ENCODE results near the gene SCYGR6.
A peak's percentile ranks its signal among the peaks of the same experiment; 100 is the strongest.
"Not testable (repeated sequence)": the region's sequence is repeated elsewhere in the genome, so short reads cannot be mapped to it uniquely, and the experiment has no call there.

Gene SCYGR6

GRCh38 chr2:227724394-227725039 is at the start of gene SCYGR6:
TSS of gene SCYGR6 (minus strand) at chr2:227724757. CDS start at chr2:227724757, 0 bp downstream.
- no peak within 1 kb of the TSS for H3K27ac Mint-ChIP-seq
- ATAC-seq, result no peak

DNA sequence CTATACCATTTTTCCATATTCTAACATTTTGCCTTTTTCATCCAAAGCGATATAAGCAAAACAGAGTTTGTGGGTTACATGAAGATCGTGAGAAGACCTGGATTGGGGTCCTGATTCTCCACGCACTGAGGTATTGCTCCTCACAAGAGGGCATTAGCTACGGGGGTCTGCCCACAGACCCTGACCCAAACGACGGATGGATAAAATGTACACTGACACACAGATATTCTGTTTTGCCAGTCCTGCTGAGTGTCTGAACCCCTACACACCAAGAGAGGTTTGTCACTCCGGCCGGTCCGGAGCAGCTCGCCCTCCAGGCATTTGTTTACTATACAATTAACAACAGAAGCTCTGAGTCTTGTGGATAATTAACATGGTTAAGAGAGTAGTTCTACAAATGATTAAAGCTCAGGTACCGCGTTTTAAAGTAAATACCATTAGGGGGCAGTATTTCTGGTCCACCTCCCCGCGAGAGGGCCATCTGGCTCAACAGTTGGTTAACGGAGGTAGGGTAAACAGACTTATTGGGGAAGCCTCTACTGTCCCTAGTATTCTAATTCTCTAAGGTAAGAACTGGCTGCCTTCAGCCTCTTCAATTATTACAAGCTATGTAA is 49.6 kb upstream of the SCYGR6 start:
- Mint-ChIP-seq H3K4me3 (no peak overlapping the region), H3K27ac (no peak overlapping the region)

More at GRCh38 chr2:227724394-227725039, at the start of gene SCYGR6:
- Mint-ChIP-seq H3K9me3 (no peaks in the 10 kb centered on the region), H3K4me1 (no peaks in the 10 kb centered on the region), H3K36me3 (no peaks in the 10 kb centered on the region), H3K27me3 (peaks cover 54% of the 10 kb centered on the region), H3K4me3 (no peak within 1 kb of the TSS)

DNA sequence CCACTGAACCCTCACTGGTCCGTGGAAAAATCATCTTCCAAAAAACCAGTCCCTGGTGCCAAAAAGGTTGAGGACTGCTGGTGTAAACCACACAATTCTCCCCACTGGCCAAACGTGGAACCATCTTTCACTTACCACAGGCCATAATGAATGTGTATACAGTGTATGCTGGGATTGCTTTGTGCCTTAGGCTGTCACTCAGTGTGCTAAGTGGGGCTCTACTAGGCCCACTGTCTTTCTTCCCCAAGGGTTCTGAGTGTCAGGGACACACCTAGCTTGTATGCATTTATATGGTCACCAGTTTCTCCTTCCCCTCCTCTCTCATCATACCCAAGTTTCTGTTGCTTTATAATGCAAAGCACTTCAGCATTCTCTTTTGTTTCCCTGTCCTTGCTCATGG is 48.4 kb upstream of the SCYGR6 start:
- no peaks in the 10 kb centered on the region for H3K4me1 Mint-ChIP-seq
- H3K36me3 Mint-ChIP-seq, result no peaks in the 10 kb centered on the region
- H3K9me3 Mint-ChIP-seq, result no peaks in the 10 kb centered on the region
- H3K4me3 Mint-ChIP-seq, result no peak overlapping the region
- no peaks in the 10 kb centered on the region for H3K27me3 Mint-ChIP-seq
- no peak overlapping the region for H3K27ac Mint-ChIP-seq
- ATAC-seq, result no peak

More for the DNA sequence above, 49.6 kb upstream of the SCYGR6 start:
- no peaks in the 10 kb centered on the region for H3K9me3 Mint-ChIP-seq
- no peaks in the 10 kb centered on the region for H3K36me3 Mint-ChIP-seq
- no peaks in the 10 kb centered on the region for H3K27me3 Mint-ChIP-seq
- ATAC-seq, result no peak
- H3K4me1 Mint-ChIP-seq, result no peaks in the 10 kb centered on the region

DNA sequence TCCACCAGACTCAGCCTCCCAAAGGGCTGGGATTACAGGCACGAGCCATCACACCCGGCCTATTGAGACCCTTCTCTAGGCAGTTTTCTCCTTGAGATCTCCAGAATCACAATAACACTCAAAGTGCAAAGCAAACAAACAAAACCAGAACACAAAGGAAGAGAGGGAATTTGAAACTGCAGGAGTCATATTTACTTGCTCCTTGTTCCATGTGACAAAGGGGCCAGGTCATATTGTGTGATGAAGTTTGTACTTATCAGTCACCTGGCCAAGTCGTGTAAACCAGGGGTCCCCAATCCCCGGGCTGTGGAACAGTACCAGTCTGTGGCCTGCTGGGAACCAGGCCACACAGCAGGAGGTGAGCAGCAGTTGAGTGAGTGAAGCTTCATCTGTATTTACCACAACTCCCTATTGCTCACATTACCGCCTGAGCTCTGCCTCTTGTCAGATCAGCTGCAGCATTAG is 47.7 kb upstream of the SCYGR6 start:
- H3K36me3 Mint-ChIP-seq, result no peaks in the 10 kb centered on the region
- H3K9me3 Mint-ChIP-seq, result no peaks in the 10 kb centered on the region
- no peak for ATAC-seq
- H3K4me3 Mint-ChIP-seq, result no peak overlapping the region
- H3K27me3 Mint-ChIP-seq, result no peaks in the 10 kb centered on the region
- H3K4me1 Mint-ChIP-seq, result no peaks in the 10 kb centered on the region
- no peak overlapping the region for H3K27ac Mint-ChIP-seq

DNA sequence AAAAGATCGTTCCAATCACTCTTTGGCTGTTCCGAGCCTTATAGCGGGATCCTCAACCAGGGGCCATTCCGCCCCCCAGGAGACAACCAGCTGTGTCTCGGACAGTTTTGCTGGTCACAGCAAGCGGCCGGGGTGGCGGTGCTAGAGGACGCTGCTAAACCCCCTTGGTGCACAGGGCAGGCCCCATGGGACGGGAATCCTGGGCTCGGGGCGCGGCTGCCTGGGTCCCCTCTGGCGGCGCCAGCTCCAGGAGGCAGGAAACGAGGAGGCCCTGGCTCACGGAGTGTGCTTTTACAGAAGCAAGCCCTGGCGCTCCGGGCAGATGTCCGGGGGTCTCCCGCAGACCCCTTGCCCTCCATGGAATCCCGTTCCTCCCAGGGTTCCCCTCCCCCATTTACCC is 43.3 kb upstream of the SCYGR6 start:
- no peaks in the 10 kb centered on the region for H3K9me3 Mint-ChIP-seq
- H3K27ac Mint-ChIP-seq, result no peak overlapping the region
- no peak overlapping the region for H3K4me3 Mint-ChIP-seq
- H3K27me3 Mint-ChIP-seq, result peaks cover 8% of the 10 kb centered on the region
- no peaks in the 10 kb centered on the region for H3K36me3 Mint-ChIP-seq
- H3K4me1 Mint-ChIP-seq, result peaks cover 6% of the 10 kb centered on the region
- ATAC-seq, result no peak

DNA sequence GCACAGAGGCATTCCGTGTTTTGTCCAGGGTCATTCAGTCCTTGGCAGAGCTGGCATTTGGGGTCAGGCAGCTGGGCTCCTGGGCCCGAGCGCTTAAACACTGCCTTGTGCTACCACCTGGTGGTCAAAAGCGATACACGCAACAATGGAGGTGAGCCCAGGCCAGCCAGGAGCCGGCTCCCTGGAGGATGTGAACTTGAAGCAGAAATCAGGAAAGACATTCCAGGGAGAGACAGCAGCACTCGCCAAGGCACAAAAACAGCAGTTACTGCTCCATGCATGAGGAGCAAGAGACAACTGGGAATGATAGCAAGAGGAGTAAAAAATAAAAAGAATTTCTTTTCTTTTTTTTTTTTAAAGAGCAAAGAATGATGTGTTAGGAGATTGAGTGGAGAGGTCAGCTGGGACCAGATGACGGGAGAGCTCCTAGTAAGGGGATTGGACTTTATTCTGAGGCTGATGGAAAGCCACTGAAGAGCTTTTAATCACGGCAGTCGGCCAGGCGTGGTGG is 41.9 kb upstream of the SCYGR6 start:
- Mint-ChIP-seq H3K36me3 (no peaks in the 10 kb centered on the region), H3K4me1 (peaks cover 6% of the 10 kb centered on the region), H3K4me3 (no peak overlapping the region), H3K27me3 (peaks cover 8% of the 10 kb centered on the region), H3K27ac (no peak overlapping the region), H3K9me3 (no peaks in the 10 kb centered on the region)
- ATAC-seq, result peak; percentile 75

DNA sequence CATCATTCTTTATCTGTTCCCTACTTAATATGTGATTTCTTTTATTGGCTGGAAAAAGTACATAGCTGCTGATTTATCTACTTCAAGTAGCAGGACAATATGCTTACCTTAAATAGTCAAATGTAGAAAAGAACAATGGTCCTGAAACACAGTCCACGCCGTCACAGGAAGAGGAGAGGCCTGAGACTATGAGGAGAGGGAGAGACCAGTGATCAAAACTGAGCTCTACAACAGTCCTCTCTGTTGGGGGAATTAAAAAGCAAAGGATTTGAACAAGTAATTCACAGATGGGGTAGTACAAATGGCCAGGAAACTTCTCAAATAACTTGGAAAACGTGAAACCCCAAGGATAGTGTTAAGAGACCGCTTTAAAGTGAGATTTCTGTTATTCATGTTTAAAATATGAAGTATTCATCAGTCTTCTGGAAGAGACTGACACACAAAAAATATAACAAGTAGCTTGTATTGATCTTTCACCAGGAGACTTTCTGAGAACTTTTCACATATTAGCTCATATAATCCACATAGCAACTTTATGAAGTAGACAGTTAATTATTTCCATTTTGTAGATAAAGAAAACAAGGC is 41.3 kb upstream of the SCYGR6 start:
- no peak for ATAC-seq
- Mint-ChIP-seq H3K27ac (no peak overlapping the region), H3K36me3 (no peaks in the 10 kb centered on the region), H3K9me3 (no peaks in the 10 kb centered on the region), H3K27me3 (peaks cover 13% of the 10 kb centered on the region), H3K4me3 (no peak overlapping the region), H3K4me1 (peaks cover 6% of the 10 kb centered on the region)

GRCh38 chr2:227761740-227762476 is 37.4 kb upstream of the SCYGR6 start:
- Mint-ChIP-seq H3K9me3 (no peaks in the 10 kb centered on the region), H3K4me1 (peaks cover 6% of the 10 kb centered on the region), H3K36me3 (no peaks in the 10 kb centered on the region), H3K27me3 (peaks cover 30% of the 10 kb centered on the region), H3K27ac (no peak overlapping the region), H3K4me3 (no peak overlapping the region)
- no peak for ATAC-seq

- no peak for ATAC-seq
- peaks cover 32% of the 10 kb centered on the region for H3K27me3 Mint-ChIP-seq
- H3K4me3 Mint-ChIP-seq, result no peak overlapping the region
- no peak overlapping the region for H3K27ac Mint-ChIP-seq
- no peaks in the 10 kb centered on the region for H3K4me1 Mint-ChIP-seq
- no peaks in the 10 kb centered on the region for H3K36me3 Mint-ChIP-seq
- no peaks in the 10 kb centered on the region for H3K9me3 Mint-ChIP-seq
Measured at GRCh38 chr2:227759411-227760118, 35.0 kb upstream of the SCYGR6 start.

DNA sequence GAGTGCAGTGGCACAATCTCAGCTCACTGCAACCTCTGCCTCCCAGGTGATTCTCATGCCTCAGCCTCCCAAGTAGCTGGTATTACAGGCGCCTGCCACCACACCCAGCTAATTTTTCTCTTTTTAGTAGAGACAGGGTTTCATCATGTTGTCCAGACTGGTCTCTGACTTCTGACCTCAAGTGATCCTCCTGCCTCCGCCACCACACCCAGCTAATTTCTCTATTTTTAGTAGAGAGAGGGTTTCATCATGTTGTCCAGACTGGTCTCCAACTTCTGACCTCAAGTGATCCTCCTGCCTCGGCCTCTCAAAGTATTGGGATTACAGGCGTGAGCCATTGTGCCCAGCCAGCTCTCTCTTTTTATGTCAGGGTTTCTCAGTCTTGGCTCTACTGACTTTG is 31.7 kb upstream of the SCYGR6 start:
- not testable (repeated sequence) for H3K9me3 Mint-ChIP-seq, H3K4me1 Mint-ChIP-seq, H3K4me3 Mint-ChIP-seq, ATAC-seq, H3K36me3 Mint-ChIP-seq, H3K27ac Mint-ChIP-seq
- H3K27me3 Mint-ChIP-seq, result peaks cover 32% of the 10 kb centered on the region

DNA sequence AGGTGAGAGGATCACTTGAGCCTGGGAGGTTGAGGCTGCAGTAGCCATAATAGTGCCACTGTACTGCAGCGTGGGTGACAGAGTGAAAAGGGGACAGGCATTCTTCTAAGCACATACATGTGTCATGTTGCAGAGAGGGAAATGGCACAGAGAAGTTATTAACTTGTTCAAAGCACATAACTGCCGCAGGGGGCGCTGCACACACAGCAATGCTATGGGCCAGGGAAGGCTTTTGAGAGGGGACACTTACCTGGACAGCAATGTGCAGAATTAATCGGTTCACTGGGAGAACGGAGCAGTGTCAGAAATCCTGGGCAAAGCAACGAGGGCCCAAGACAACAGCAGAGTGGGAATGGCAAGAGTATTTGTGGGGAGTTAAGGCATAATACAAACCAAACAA is 23.5 kb upstream of the SCYGR6 start:
- Mint-ChIP-seq H3K27me3 (peaks cover 9% of the 10 kb centered on the region), H3K9me3 (peaks cover 3% of the 10 kb centered on the region), H3K36me3 (no peaks in the 10 kb centered on the region), H3K4me1 (no peaks in the 10 kb centered on the region), H3K27ac (no peak overlapping the region), H3K4me3 (no peak overlapping the region)
- ATAC-seq, result no peak

DNA sequence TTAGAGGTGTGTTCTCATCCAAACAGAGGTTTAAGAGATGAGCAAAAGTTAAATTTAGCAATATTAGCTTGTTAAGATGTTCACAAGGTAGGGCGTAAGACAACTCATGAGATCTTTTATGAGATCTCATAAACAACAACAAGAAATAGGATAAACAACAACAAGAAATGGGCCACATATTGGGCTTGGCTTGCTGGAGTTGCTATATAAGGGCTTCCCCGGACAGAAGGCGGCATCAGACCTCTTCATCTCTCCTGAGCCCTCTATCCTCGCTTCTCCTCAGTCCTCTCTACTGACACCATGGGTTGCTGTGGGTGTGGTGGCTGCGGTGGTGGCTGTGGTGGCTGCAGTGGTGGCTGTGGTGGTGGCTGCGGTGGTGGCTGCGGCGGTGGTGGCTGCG is 21.0 kb upstream of the SCYGR6 start, which contains the start of gene SCYGR8:
TSS of gene SCYGR8 (plus strand) at position 301 of the 400 bp plus-strand sequence. CDS start at position 301, 0 bp downstream.
- Mint-ChIP-seq H3K4me3 (no peak within 1 kb of the TSS), H3K9me3 (peaks cover 3% of the 10 kb centered on the region), H3K4me1 (no peaks in the 10 kb centered on the region), H3K27me3 (peaks cover 9% of the 10 kb centered on the region), H3K27ac (no peak within 1 kb of the TSS), H3K36me3 (no peaks in the 10 kb centered on the region)
- peak; percentile 11 for ATAC-seq

GRCh38 chr2:227740705-227741104 is 16.1 kb upstream of the SCYGR6 start:
- peaks cover 33% of the 10 kb centered on the region for H3K27me3 Mint-ChIP-seq

GRCh38 chr2:227739351-227739750 is 14.8 kb upstream of the SCYGR6 start:
- no peaks in the 10 kb centered on the region for H3K4me1 Mint-ChIP-seq
- no peak for ATAC-seq

More at GRCh38 chr2:227740705-227741104, 16.1 kb upstream of the SCYGR6 start:
- H3K36me3 Mint-ChIP-seq, H3K9me3 Mint-ChIP-seq, H3K4me3 Mint-ChIP-seq, H3K4me1 Mint-ChIP-seq, ATAC-seq, H3K27ac Mint-ChIP-seq: not testable (repeated sequence)

More at GRCh38 chr2:227739351-227739750, 14.8 kb upstream of the SCYGR6 start:
- Mint-ChIP-seq H3K4me3 (no peak overlapping the region), H3K27me3 (peaks cover 33% of the 10 kb centered on the region), H3K27ac (no peak overlapping the region), H3K9me3 (no peaks in the 10 kb centered on the region), H3K36me3 (no peaks in the 10 kb centered on the region)
